ENCODE data around the gene PPP1R16B.

PPP1R16B gene

GRCh38 chr20:38892091-38892981 lies 86.8 kb downstream of the PPP1R16B start:
- peak; percentile 70 for DNase-seq (ENCODE audit: extremely low spot score)
- ChIA-PET POLR2A (interaction anchor here (1.0 to 1.7 kb wide), 6 partner anchors 10 to 87 kb away, joined by 3 to 12 read pairs (median 6); partner anchors contain the start of gene PPP1R16B), CTCF (interaction anchor here (0.8 to 6.6 kb wide), 53 partner anchors 10 to 271 kb away, joined by 3 to 112 read pairs (median 5); partner anchors contain the start of genes DHX35, FAM83D and PPP1R16B)
- TF ChIP-seq CTCF (IDR thresholded peaks at IDR 0.05; ENCODE audit: control extremely low read depth, extremely low read depth, low read depth, missing control alignments), result no peak

GRCh38 chr20:38893056-38893564 lies 87.6 kb downstream of the PPP1R16B start:
- CTCF ChIA-PET, result interaction anchor here (0.8 to 6.6 kb wide), 53 partner anchors 9 to 272 kb away, joined by 3 to 112 read pairs (median 5); partner anchors contain the start of genes DHX35, FAM83D and PPP1R16B
- POLR2A ChIA-PET, result interaction anchor here (1.0 to 1.7 kb wide), 7 partner anchors 11 to 88 kb away, joined by 3 to 12 read pairs (median 5); partner anchors contain the start of gene PPP1R16B
- no peak for DNase-seq (ENCODE audit: extremely low spot score)
- TF ChIP-seq CTCF (IDR thresholded peaks at IDR 0.05; ENCODE audit: control extremely low read depth, extremely low read depth, low read depth, missing control alignments), result no peak

GRCh38 chr20:38893565-38894090 lies 88.1 kb downstream of the PPP1R16B start:
- peak; percentile 89 for DNase-seq (ENCODE audit: extremely low spot score)
- peak; percentile 99 for TF ChIP-seq CTCF (IDR thresholded peaks at IDR 0.05; ENCODE audit: control extremely low read depth, extremely low read depth, low read depth, missing control alignments)
- ChIA-PET POLR2A (interaction anchor here (1.0 to 1.2 kb wide), 2 partner anchors 19 to 21 kb away, joined by 3 read pairs; no protein-coding TSS in a partner anchor), CTCF (interaction anchor here (0.8 to 6.6 kb wide), 49 partner anchors 8 to 250 kb away, joined by 3 to 112 read pairs (median 5); partner anchors contain the start of genes DHX35, FAM83D and PPP1R16B)

- peak; percentile 43 for DNase-seq (ENCODE audit: extremely low spot score)
- TF ChIP-seq CTCF (IDR thresholded peaks at IDR 0.05; ENCODE audit: control extremely low read depth, extremely low read depth, low read depth, missing control alignments), result no peak
- ChIA-PET POLR2A (no interaction called here), CTCF (interaction anchor here (0.7 to 6.6 kb wide), 26 partner anchors 9 to 249 kb away, joined by 3 to 112 read pairs (median 5); partner anchors contain the start of genes FAM83D and PPP1R16B)
Observed at GRCh38 chr20:38894091-38894847, 88.8 kb downstream of the PPP1R16B start.

- ChIA-PET CTCF (interaction anchor here (0.8 to 5.6 kb wide), 23 partner anchors 8 to 250 kb away, joined by 3 to 66 read pairs (median 5); partner anchors contain the start of genes FAM83D and PPP1R16B), POLR2A (no interaction called here)
- no peak for DNase-seq (ENCODE audit: extremely low spot score)
- no peak for TF ChIP-seq CTCF (IDR thresholded peaks at IDR 0.05; ENCODE audit: control extremely low read depth, extremely low read depth, low read depth, missing control alignments)
Observed at GRCh38 chr20:38895098-38895949, 89.8 kb downstream of the PPP1R16B start.

Measured in GM10248 (cell line).